AML-193 (cell line): ENCODE data around the gene AKR7A3.
A peak's percentile ranks its signal among the peaks of the same experiment; 100 is the strongest.
"Not testable (repeated sequence)": the region's sequence is repeated elsewhere in the genome, so short reads cannot be mapped to it uniquely, and the experiment has no call there.

Source experiments
- DNase-seq, 2 experiments: peaks; one replicate each; lab custom pipeline; 2025; lab: John Stamatoyannopoulos, UW

The AKR7A3 gene

GRCh38 chr1:19319196-19319595 is 30.6 kb upstream of the AKR7A3 start:
- no peak for DNase-seq

- DNase-seq = no peak
Observed at GRCh38 chr1:19317126-19317910, 28.7 kb upstream of the AKR7A3 start.

- DNase-seq = peak; percentile 61 to 76
Observed at GRCh38 chr1:19315378-19316198, 27.0 kb upstream of the AKR7A3 start.

- no peak for DNase-seq
Observed at GRCh38 chr1:19313961-19314882, 25.7 kb upstream of the AKR7A3 start.

GRCh38 chr1:19313636-19313959 is 25.0 kb upstream of the AKR7A3 start:
- no peak for DNase-seq

- peak; percentile 8 for DNase-seq
Observed at GRCh38 chr1:19312782-19313635, 24.4 kb upstream of the AKR7A3 start.

GRCh38 chr1:19311931-19312781 is 23.6 kb upstream of the AKR7A3 start, which contains the start of the genes AKR7A2 and SLC66A1:
Gene AKR7A2, minus strand, starts transcription at chr1:19312144. Its CDS starts 20 bp downstream, at chr1:19312124.
Gene SLC66A1, plus strand, starts transcription at chr1:19312326. Its CDS starts 5,352 bp downstream, at chr1:19317678.
- peak; percentile 78 to 87 for DNase-seq

GRCh38 chr1:19311503-19311930 is 22.9 kb upstream of the AKR7A3 start:
- no peak for DNase-seq

GRCh38 chr1:19310720-19311502 is 22.3 kb upstream of the AKR7A3 start:
- DNase-seq = peak in 1 of 2 experiments; percentile 5

- no peak for DNase-seq
Observed at GRCh38 chr1:19310061-19310460, 21.5 kb upstream of the AKR7A3 start.

- DNase-seq = no peak
Observed at GRCh38 chr1:19309123-19309813, 20.7 kb upstream of the AKR7A3 start.

- no peak for DNase-seq
Observed at GRCh38 chr1:19308509-19308907, 19.9 kb upstream of the AKR7A3 start.

GRCh38 chr1:19307794-19308508 is 19.4 kb upstream of the AKR7A3 start:
- no peak for DNase-seq

- no peak for DNase-seq
Observed at GRCh38 chr1:19306941-19307340, 18.4 kb upstream of the AKR7A3 start.

- DNase-seq = no peak
Observed at GRCh38 chr1:19305880-19306279, 17.3 kb upstream of the AKR7A3 start.

GRCh38 chr1:19304081-19304480 is 15.5 kb upstream of the AKR7A3 start:
- DNase-seq = not testable (repeated sequence)

- DNase-seq = no peak
Observed at GRCh38 chr1:19300211-19300610, 11.6 kb upstream of the AKR7A3 start.

- no peak for DNase-seq
Observed at GRCh38 chr1:19294638-19295037, 6.1 kb upstream of the AKR7A3 start.
